Measurements from ENCODE around the gene CAPZA1.

The CAPZA1 gene

GRCh38 chr1:112697781-112698201 lies 78.2 kb downstream of the CAPZA1 start:
- TF ChIP-seq Cebpa-rat (IDR thresholded peaks at IDR 0.05) = no peak
- H3K9ac ChIP-seq = no peak overlapping the region
- no peaks in the 10 kb centered on the region for H3K27me3 ChIP-seq
- no peak overlapping the region for H3K4me2 ChIP-seq
- no peaks in the 10 kb centered on the region for H4K20me1 ChIP-seq
- peaks cover 51% of the 10 kb centered on the region for H3K4me1 ChIP-seq
- H3K9me3 ChIP-seq = no peaks in the 10 kb centered on the region
- H3K4me3 ChIP-seq = no peak overlapping the region
- H3K27ac ChIP-seq = 0 out of 2 replicates have a peak overlapping the region, but pooled peaks have one; percentile 18
- peaks cover 74% of the 10 kb centered on the region for H3K36me3 ChIP-seq

- peaks cover 70% of the 10 kb centered on the region for H3K36me3 ChIP-seq
- no peaks in the 10 kb centered on the region for H3K9me3 ChIP-seq
- H3K4me1 ChIP-seq = peaks cover 59% of the 10 kb centered on the region
- H3K9ac ChIP-seq = no peak overlapping the region
- no peaks in the 10 kb centered on the region for H4K20me1 ChIP-seq
- H3K27me3 ChIP-seq = no peaks in the 10 kb centered on the region
- H3K27ac ChIP-seq = 0 out of 2 replicates have a peak overlapping the region, but pooled peaks have one; percentile 92
- H3K4me3 ChIP-seq = no peak overlapping the region
- H3K4me2 ChIP-seq = no peak overlapping the region
- no peak for TF ChIP-seq Cebpa-rat (IDR thresholded peaks at IDR 0.05)
These were observed 79.0 kb downstream of the CAPZA1 start for GRCh38 chr1:112698366-112699310.

- Histone ChIP-seq H4K20me1 (no peaks in the 10 kb centered on the region), H3K4me3 (no peak overlapping the region), H3K9ac (peak overlapping the region; percentile 79), H3K27me3 (no peaks in the 10 kb centered on the region), H3K9me3 (no peaks in the 10 kb centered on the region), H3K27ac (peak overlapping the region; percentile 92), H3K4me1 (peaks cover 69% of the 10 kb centered on the region), H3K36me3 (peaks cover 61% of the 10 kb centered on the region), H3K4me2 (peak overlapping the region; percentile 97)
- TF ChIP-seq Cebpa-rat (IDR thresholded peaks at IDR 0.05) = no peak
These were observed 80.0 kb downstream of the CAPZA1 start for GRCh38 chr1:112699425-112700144.

GRCh38 chr1:112700290-112701226 lies 80.9 kb downstream of the CAPZA1 start:
- no peaks in the 10 kb centered on the region for H4K20me1 ChIP-seq
- peak overlapping the region; percentile 97 for H3K4me2 ChIP-seq
- TF ChIP-seq Cebpa-rat (IDR thresholded peaks at IDR 0.05) = no peak
- peaks cover 79% of the 10 kb centered on the region for H3K4me1 ChIP-seq
- H3K9ac ChIP-seq = peak overlapping the region; percentile 79
- H3K9me3 ChIP-seq = no peaks in the 10 kb centered on the region
- peaks cover 51% of the 10 kb centered on the region for H3K36me3 ChIP-seq
- no peaks in the 10 kb centered on the region for H3K27me3 ChIP-seq
- peak overlapping the region; percentile 92 for H3K27ac ChIP-seq
- peak overlapping the region; percentile 45 for H3K4me3 ChIP-seq

DNA sequence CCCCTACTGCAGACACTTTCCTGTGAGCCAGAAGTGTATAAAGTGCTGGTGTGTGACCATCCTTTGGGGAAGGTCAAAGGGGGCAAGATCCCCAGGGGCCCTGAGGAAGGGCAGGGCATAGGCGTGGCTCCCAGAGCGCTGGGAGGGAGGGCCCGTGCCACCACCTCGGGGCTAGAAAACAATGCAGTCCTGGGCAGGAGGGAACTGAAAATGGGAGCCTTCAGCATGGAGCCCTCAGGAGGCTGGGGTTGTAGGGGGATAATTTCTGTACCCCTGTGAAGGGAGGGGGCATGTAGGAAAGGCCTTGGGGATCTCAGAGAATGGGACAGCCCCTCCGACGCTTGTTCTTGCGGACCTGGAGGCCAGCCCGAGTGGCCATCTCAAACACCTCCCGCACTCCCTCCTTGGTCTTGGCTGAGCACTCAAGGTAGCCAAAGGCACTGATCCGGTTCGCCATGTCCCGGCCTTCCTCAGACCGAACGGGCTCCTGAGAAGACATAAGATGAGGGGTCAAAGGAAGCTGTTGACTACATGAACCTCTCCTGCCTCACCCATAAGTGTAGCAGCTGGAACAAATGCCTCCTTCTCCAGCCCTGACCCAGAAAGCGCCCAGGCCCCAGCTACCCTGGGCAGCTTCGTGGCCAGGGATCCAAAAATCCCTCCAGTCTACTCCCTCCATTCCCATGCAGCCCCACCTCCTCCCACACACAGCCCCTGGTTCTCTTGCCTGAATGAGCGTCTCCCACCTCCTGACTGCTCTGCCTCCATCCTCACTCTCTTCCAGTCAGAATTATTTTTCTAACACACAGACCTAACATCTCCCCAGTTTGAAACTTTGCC lies 81.8 kb downstream of the CAPZA1 start:
- H3K4me1 ChIP-seq = peaks cover 86% of the 10 kb centered on the region
- no peaks in the 10 kb centered on the region for H3K27me3 ChIP-seq
- peaks cover 42% of the 10 kb centered on the region for H3K36me3 ChIP-seq
- peak overlapping the region; percentile 79 for H3K9ac ChIP-seq
- H3K4me3 ChIP-seq = peak overlapping the region; percentile 45
- no peaks in the 10 kb centered on the region for H4K20me1 ChIP-seq
- peak overlapping the region; percentile 92 for H3K27ac ChIP-seq
- H3K9me3 ChIP-seq = no peaks in the 10 kb centered on the region
- peak overlapping the region; percentile 97 for H3K4me2 ChIP-seq
- no peak for TF ChIP-seq Cebpa-rat (IDR thresholded peaks at IDR 0.05)

DNA sequence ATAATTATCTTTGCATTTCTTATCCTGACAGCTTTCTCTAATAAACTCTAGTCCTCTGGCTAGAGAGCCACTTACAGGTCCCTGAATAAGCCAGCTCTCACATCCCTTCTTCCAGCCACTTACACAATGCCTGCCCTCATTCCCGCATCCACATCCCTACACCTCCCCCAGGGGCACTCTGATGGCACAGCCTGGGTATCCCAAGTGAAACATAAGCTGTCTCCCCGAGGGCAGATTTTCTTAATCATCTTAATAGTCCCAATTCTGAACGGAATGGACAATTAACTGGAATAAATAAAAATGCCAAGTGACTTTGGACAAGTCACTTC lies 82.4 kb downstream of the CAPZA1 start:
- no peak overlapping the region for H3K4me3 ChIP-seq
- peak overlapping the region; percentile 79 for H3K9ac ChIP-seq
- TF ChIP-seq Cebpa-rat (IDR thresholded peaks at IDR 0.05) = no peak
- peak overlapping the region; percentile 97 for H3K4me2 ChIP-seq
- H4K20me1 ChIP-seq = no peaks in the 10 kb centered on the region
- no peaks in the 10 kb centered on the region for H3K27me3 ChIP-seq
- H3K27ac ChIP-seq = peak overlapping the region; percentile 92
- peaks cover 86% of the 10 kb centered on the region for H3K4me1 ChIP-seq
- peaks cover 36% of the 10 kb centered on the region for H3K36me3 ChIP-seq
- no peaks in the 10 kb centered on the region for H3K9me3 ChIP-seq

GRCh38 chr1:112702420-112703261 lies 83.0 kb downstream of the CAPZA1 start:
- Histone ChIP-seq H3K4me1 (peaks cover 88% of the 10 kb centered on the region), H3K27ac (peak overlapping the region; percentile 92), H3K9ac (peak overlapping the region; percentile 79), H3K36me3 (peaks cover 30% of the 10 kb centered on the region), H3K4me3 (no peak overlapping the region), H4K20me1 (no peaks in the 10 kb centered on the region), H3K9me3 (no peaks in the 10 kb centered on the region), H3K27me3 (no peaks in the 10 kb centered on the region), H3K4me2 (peak overlapping the region; percentile 97)
- TF ChIP-seq Cebpa-rat (IDR thresholded peaks at IDR 0.05) = no peak

DNA sequence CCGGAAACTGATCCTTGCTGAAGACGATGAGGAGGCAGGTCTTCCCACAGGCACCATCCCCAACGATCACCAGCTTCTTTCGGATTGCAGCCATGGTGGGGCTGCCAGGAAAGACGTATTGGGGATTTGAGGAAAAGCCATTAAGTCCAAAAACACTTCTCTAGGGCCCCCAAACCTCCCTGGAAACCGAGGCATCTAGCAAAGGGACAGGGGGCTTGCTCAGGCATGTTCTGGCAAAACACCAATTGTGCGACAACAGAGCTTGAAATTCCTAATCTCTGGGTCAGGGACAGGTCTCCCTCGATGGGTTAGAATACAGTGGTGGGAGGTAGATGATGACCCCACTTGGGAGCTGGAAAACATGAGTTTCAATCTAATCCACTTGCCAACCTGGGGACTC lies 84.1 kb downstream of the CAPZA1 start:
- no peaks in the 10 kb centered on the region for H3K9me3 ChIP-seq
- H3K27me3 ChIP-seq = no peaks in the 10 kb centered on the region
- no peak for TF ChIP-seq Cebpa-rat (IDR thresholded peaks at IDR 0.05)
- 0 out of 2 replicates have a peak overlapping the region, but pooled peaks have one; percentile 90 for H3K9ac ChIP-seq
- peak overlapping the region; percentile 97 for H3K4me2 ChIP-seq
- H3K27ac ChIP-seq = peak overlapping the region; percentile 93
- no peaks in the 10 kb centered on the region for H4K20me1 ChIP-seq
- H3K36me3 ChIP-seq = peaks cover 20% of the 10 kb centered on the region
- H3K4me1 ChIP-seq = peaks cover 85% of the 10 kb centered on the region
- H3K4me3 ChIP-seq = no peak overlapping the region

All from BLaER1 (cell line).